RWPE1 (cell line): ENCODE results near the gene MED10.

Experiments
- CTCF ChIA-PET: fragments of 350-600 bp; sonication (Branson Sonifier 250); formaldehyde crosslinking; extraction: SDS; loops from one replicate; lab custom pipeline; 2021; lab: Yijun Ruan, JAX
- POLR2A ChIA-PET: fragments of 400-600 bp; formaldehyde crosslinking; extraction: SDS; loops from one replicate; lab custom pipeline; 2020; ENCODE audit warnings: antibody characterized with exemption; ENCODE audit not compliant: low non-redundant PET; lab: Yijun Ruan, JAX
- DNase-seq: peaks from one replicate; pipeline ENCODE4 v3.0.0; 2012; ENCODE audit warnings: low spot score
- H3K27ac ChIP-seq: fragments of 450-650 bp; 2 replicates; pipeline ENCODE4 v1.5.1; 2017
- CTCF ChIP-seq: fragments of 450-650 bp; conservative IDR thresholded peaks from 2 replicates; pipeline ENCODE4 v1.5.1; 2017; ENCODE audit warnings: low read depth, mild to moderate bottlenecking

MED10 gene

GRCh38 chr5:6391151-6391550 lies 12.8 kb upstream of the MED10 start:
- no peak for TF ChIP-seq CTCF
- POLR2A ChIA-PET, result no interaction called here
- no peak overlapping the region for H3K27ac ChIP-seq
- no peak for DNase-seq
- CTCF ChIA-PET, result no interaction called here

- POLR2A ChIA-PET, result no interaction called here
Observed at GRCh38 chr5:6389946-6390530, 11.7 kb upstream of the MED10 start.

GRCh38 chr5:6389397-6389796 lies 11.1 kb upstream of the MED10 start:
- DNase-seq, result no peak
- no peak overlapping the region for H3K27ac ChIP-seq
- POLR2A ChIA-PET, result no interaction called here
- CTCF ChIA-PET, result interaction anchor here (0.6 kb wide), 1 partner anchor 1448 kb away, joined by 4 read pairs; no protein-coding TSS in a partner anchor
- no peak for TF ChIP-seq CTCF

More at GRCh38 chr5:6389946-6390530, 11.7 kb upstream of the MED10 start:
- no peak overlapping the region for H3K27ac ChIP-seq
- CTCF ChIA-PET, result no interaction called here
- DNase-seq, result no peak
- TF ChIP-seq CTCF, result no peak

GRCh38 chr5:6387970-6388369 lies 9.6 kb upstream of the MED10 start:
- DNase-seq, result no peak
- H3K27ac ChIP-seq, result no peak overlapping the region
- POLR2A ChIA-PET, result no interaction called here
- TF ChIP-seq CTCF, result no peak
- CTCF ChIA-PET, result interaction anchor here (0.6 kb wide), 2 partner anchors 92 to 615 kb away, joined by 3 to 8 read pairs; no protein-coding TSS in a partner anchor

- POLR2A ChIA-PET, result no interaction called here
- H3K27ac ChIP-seq, result no peak overlapping the region
Observed at GRCh38 chr5:6386271-6386670, 7.9 kb upstream of the MED10 start.

GRCh38 chr5:6384856-6385255 lies 6.5 kb upstream of the MED10 start:
- ChIA-PET POLR2A (no interaction called here), CTCF (no interaction called here)
- no peak overlapping the region for H3K27ac ChIP-seq
- DNase-seq, result no peak
- TF ChIP-seq CTCF, result no peak

More at GRCh38 chr5:6386271-6386670, 7.9 kb upstream of the MED10 start:
- no peak for TF ChIP-seq CTCF
- no peak for DNase-seq
- CTCF ChIA-PET, result interaction anchor here (1.2 kb wide), 1 partner anchor 359 kb away, joined by 3 read pairs; no protein-coding TSS in a partner anchor
